HUES64 (cell line): ENCODE data around the gene MGMT.

Source experiments
- H3K27ac ChIP-seq: 2 replicates; pipeline ENCODE4 v1.7.0; 2013; ENCODE audit warnings: low read depth, low read length, inconsistent platforms
- H3K27me3 ChIP-seq: 2 replicates; pipeline ENCODE4 v1.6.1; 2013; ENCODE audit warnings: mild to moderate bottlenecking, low read length; ENCODE audit not compliant: insufficient read depth
- H3K36me3 ChIP-seq: 2 replicates; pipeline ENCODE4 v1.6.1; 2013; ENCODE audit warnings: mild to moderate bottlenecking, low read length; ENCODE audit not compliant: insufficient read depth
- H3K4me1 ChIP-seq: 2 replicates; pipeline ENCODE4 v1.6.1; 2013; ENCODE audit warnings: mild to moderate bottlenecking, low read length, moderate library complexity; ENCODE audit not compliant: insufficient read depth
- H3K4me3 ChIP-seq: 2 replicates; pipeline ENCODE4 v1.5.1; 2013; ENCODE audit warnings: mild to moderate bottlenecking, low read length, moderate library complexity
- H3K9ac ChIP-seq: 2 replicates; pipeline ENCODE4 v1.6.1; 2013; ENCODE audit warnings: mild to moderate bottlenecking, low read depth, low read length
- H3K9me3 ChIP-seq: 2 replicates; pipeline ENCODE4 v1.6.1; 2013; ENCODE audit warnings: low read depth, low read length; ENCODE audit not compliant: insufficient read depth
- WGBS: fragments of 150-250, 120-280 bp; methylation state at CpG from one replicate; pipeline ENCODE4 v1.1.7; 2013; ENCODE audit warnings: missing lambda C conversion rate; 5-methylcytosine and 5-hydroxymethylcytosine counted together

Gene MGMT

DNA sequence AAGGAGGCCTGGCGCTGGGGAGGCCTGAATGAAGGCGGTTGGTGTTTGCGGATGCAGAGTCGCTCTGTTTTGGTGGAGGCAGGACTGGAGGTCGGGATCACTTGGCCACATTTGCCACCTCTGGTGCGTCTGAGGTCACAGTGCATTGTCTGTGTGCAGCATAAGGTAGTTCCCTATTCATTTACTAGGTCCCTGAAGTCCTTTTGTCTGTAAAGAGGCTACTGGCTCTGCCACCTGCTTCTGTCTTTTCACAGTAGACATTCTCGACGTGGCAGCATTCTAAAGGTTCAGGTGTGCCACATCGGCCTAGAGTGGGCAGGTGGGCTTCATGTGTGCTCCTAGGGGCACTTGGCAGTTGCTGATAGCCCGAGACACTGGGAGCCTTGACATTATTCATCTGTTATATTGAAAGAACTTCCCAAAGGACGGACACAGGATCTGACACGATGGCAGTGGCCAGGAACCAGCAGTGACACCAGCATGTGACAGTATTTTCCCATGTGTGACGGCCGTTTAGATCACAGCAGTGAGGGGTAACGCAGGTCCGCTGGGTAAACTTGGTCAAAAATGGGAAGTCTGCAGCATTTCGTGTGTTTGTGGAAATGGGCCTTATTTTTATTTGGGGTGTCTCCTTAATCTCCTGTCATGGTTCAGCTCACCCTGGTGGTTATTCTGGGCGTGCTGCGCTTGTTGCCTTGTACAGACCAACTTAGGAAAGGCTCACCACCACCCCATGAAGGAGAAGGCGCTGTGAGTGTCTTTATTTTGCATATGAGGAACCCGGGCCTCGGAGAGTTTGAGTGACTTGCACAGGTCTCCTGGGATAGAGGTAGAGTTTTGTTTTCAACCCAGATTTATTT lies 5.9 kb downstream of the MGMT start:
- Histone ChIP-seq H3K9ac (no peak overlapping the region), H3K4me1 (no peaks in the 10 kb centered on the region), H3K27me3 (no peaks in the 10 kb centered on the region), H3K9me3 (no peaks in the 10 kb centered on the region), H3K27ac (no peak overlapping the region), H3K36me3 (no peaks in the 10 kb centered on the region), H3K4me3 (no peak overlapping the region)
- 94% methylated on average over 22 of the region's 22 CpGs for WGBS

DNA sequence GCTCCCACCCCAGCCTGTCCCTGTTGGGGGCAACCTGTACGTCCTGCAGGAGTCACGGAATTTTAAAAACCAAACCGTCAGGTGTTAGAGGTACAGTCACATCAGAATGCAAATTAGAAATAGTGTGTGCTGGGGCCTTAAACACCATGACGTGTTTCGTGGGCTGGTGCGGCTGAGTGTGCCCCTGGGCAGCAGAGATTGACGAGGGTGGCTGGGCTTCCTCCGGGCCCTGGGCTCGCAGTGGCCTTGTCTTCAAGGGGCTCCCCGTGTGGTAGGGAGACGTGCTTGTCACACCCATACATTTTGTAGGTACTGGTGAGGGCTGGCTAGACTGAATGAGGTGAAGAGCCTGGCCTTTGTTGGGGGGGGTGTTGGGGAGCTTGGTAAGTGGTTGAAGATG lies 7.6 kb downstream of the MGMT start:
- 90% methylated on average over 11 of the region's 11 CpGs for WGBS
- Histone ChIP-seq H3K9me3 (no peaks in the 10 kb centered on the region), H3K4me1 (no peaks in the 10 kb centered on the region), H3K27ac (no peak overlapping the region), H3K27me3 (no peaks in the 10 kb centered on the region), H3K9ac (no peak overlapping the region), H3K4me3 (no peak overlapping the region), H3K36me3 (no peaks in the 10 kb centered on the region)

DNA sequence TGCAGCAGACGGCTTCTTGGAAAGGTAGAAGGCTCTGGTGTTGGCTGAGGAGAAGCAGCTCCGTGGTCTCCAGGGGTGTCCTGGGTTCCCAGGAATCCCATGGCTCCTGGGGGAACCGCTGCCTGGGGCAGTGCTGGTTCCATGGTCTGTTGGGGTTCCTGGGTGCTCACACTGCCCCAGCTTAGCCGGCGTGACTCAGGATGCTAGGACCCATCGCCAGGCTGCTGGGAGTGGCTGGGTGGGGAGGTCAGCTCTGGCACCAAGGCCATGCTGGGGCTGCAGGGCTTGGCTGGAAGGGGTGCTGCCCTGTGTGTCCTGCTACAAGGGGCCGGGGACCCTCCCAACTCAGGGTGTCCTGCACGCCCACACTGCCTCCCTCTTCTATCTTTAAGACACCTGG lies 9.4 kb downstream of the MGMT start:
- Histone ChIP-seq H3K9me3 (peaks cover 10% of the 10 kb centered on the region), H3K4me1 (no peaks in the 10 kb centered on the region), H3K27me3 (no peaks in the 10 kb centered on the region), H3K4me3 (no peak overlapping the region), H3K27ac (no peak overlapping the region), H3K9ac (no peak overlapping the region), H3K36me3 (no peaks in the 10 kb centered on the region)
- WGBS: 94% methylated on average over 8 of the region's 8 CpGs

DNA sequence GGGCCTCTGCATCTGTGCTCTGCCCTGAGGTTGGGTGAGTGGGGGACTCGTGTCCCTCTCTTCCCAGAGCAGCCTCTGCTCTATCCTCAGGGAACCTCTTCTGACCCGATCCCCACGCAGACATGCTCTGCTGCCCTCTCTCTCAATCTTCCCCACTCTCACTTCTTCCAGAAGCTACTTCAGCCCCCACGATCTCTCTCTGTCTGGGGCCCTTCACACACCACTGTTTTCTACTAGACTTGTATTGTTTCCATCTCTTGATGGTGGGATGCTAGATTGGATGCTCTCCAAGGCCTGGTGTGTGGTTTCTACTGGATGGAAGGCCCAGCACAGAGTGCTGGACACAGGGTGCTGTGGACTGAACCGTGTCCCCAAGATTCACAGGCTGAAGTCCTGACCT lies 10.0 kb downstream of the MGMT start:
- H3K36me3 ChIP-seq: no peaks in the 10 kb centered on the region
- no peak overlapping the region for H3K4me3 ChIP-seq
- no peaks in the 10 kb centered on the region for H3K27me3 ChIP-seq
- H3K9me3 ChIP-seq: peaks cover 16% of the 10 kb centered on the region
- H3K27ac ChIP-seq: no peak overlapping the region
- WGBS: 95% methylated on average over 5 of the region's 5 CpGs
- no peak overlapping the region for H3K9ac ChIP-seq
- H3K4me1 ChIP-seq: no peaks in the 10 kb centered on the region

DNA sequence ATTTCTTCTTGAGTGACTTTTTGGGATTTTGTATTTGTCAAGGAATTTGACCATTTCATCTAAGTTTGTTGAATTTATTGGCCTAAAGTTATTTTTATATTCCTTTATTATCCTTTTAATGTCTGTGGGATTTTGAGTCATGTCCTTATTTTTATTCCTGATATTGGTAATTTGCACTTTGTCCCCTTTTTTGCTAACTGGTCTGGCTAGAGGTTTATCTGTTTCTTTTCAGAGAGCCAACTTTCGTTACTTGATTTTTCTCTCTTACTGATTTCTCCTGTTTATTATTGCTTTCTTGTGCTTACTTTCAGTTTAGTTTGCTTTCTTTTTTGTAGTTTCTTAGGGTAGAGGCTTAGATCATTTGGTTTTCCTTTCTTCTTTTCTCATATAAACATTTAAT lies 14.6 kb downstream of the MGMT start:
- H3K27ac ChIP-seq: no peak overlapping the region
- no peaks in the 10 kb centered on the region for H3K4me1 ChIP-seq
- H3K36me3 ChIP-seq: no peaks in the 10 kb centered on the region
- H3K9ac ChIP-seq: no peak overlapping the region
- H3K9me3 ChIP-seq: peaks cover 45% of the 10 kb centered on the region
- no peak overlapping the region for H3K4me3 ChIP-seq
- WGBS: 100% methylated on average over 1 of the region's 1 CpG
- H3K27me3 ChIP-seq: no peaks in the 10 kb centered on the region

DNA sequence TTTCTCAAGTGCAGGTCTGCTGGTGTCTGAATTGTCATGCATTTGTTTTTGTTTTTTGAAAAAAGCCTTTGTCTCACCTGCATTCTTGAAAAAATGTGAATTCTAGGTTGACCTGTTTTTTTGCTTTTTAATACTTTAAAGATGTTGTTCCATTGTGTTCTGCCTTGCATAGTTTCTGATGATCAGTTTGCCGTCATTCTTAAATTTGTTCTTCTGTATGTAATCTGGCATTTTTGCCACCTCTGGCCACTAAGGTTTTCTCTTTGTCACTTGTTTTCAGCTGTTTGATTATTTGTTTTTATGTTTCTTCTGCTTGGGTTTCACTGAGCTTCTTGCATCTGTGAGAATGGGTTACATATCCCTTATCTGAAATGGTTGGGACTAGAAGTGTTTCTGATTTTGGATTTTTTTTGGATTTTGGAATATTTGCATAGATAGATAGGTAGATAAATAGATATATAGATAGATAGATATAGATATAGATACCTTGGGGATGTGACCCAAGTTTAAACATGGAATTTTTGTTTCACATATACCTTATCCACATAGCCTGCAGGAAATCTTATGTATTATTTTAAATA lies 16.5 kb downstream of the MGMT start:
- Histone ChIP-seq H3K9me3 (peaks cover 45% of the 10 kb centered on the region), H3K4me3 (no peak overlapping the region), H3K9ac (no peak overlapping the region), H3K36me3 (no peaks in the 10 kb centered on the region), H3K27ac (no peak overlapping the region), H3K27me3 (no peaks in the 10 kb centered on the region), H3K4me1 (no peaks in the 10 kb centered on the region)
- 87% methylated on average over 1 of the region's 1 CpG for WGBS

DNA sequence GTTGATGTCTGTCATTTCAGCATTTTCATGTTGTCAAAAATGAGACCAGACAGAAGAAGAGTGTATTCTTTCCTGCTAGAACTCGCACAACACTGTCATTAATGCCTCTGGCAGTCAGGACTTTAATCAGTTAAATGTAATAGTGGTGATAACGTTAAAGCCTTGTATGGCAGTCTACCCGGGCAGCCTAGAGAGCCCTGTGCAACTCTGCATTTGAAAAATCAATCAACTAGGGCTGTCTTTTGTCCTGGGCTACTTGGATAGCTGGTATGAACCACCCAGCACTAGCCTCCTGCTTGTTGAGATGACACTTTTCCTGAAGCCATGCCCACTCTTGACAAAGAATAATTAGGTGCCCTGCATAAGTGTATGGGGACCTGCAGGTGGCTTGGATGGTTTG lies 19.8 kb downstream of the MGMT start:
- Histone ChIP-seq H3K27ac (no peak overlapping the region), H3K4me3 (no peak overlapping the region), H3K9me3 (peaks cover 58% of the 10 kb centered on the region), H3K4me1 (no peaks in the 10 kb centered on the region), H3K9ac (no peak overlapping the region), H3K27me3 (no peaks in the 10 kb centered on the region), H3K36me3 (no peaks in the 10 kb centered on the region)
- WGBS: 62% methylated on average over 3 of the region's 3 CpGs

DNA sequence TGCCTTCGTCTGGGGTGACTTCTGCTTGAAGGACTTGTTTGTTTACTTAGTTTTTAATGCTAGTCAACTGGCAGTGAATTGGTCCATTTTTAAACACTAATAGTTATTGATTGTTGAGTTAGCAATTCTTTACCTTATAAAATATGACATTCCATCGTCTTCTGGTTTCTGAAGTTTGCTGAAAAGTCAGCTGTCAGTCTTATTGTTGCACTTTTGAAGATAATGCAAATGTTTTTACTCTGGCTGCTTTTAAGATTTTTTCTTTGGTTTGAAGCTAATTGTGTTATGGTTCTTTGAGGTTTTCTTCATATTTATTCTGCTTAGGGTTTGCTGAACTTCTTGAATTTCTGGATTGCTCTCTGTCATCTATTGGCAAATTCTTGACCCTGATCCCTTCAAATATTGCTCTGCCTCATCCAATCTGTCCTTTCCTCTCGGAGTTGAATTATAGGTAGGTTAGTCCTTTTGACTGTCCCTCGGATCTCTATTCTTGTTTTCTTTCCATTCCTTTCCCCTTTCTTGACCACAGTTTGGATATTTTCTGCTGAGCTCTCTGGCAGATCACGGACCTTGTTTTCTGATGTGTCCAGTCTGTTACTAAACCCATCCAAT lies 24.2 kb downstream of the MGMT start:
- Histone ChIP-seq H3K4me1 (peaks cover 22% of the 10 kb centered on the region), H3K36me3 (no peaks in the 10 kb centered on the region), H3K27me3 (no peaks in the 10 kb centered on the region), H3K4me3 (no peak overlapping the region), H3K9ac (no peak overlapping the region), H3K27ac (no peak overlapping the region), H3K9me3 (peaks cover 42% of the 10 kb centered on the region)
- 98% methylated on average over 5 of the region's 5 CpGs for WGBS

DNA sequence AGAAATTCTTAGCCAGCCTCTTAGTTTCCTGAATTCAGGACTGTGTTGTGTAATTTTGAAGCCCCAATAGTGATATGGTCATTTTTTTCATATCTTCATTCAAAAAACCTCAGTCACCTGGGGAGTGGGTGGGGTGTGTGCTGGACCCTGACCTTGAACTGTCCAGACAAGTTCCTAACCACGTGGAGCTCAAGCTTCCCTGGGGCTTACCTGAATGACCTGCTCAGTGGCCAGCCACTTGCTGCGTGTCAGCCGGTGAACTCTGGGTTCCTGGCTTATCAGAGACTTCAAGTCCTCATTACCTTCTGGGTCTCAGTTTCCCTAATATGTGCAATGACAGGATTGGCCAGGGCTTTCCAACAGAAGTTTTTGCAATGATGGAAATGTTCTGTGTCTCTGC lies 27.1 kb downstream of the MGMT start:
- no peaks in the 10 kb centered on the region for H3K27me3 ChIP-seq
- H3K9ac ChIP-seq: peak overlapping the region; percentile 28; the same call in 1 of the 2 replicates
- H3K4me1 ChIP-seq: peaks cover 22% of the 10 kb centered on the region
- no peak overlapping the region for H3K4me3 ChIP-seq
- H3K9me3 ChIP-seq: peaks cover 53% of the 10 kb centered on the region
- peaks cover 8% of the 10 kb centered on the region; the same call in 1 of the 2 replicates for H3K36me3 ChIP-seq
- 87% methylated on average over 3 of the region's 3 CpGs for WGBS
- H3K27ac ChIP-seq: no peak overlapping the region; the same call in 1 of the 2 replicates

DNA sequence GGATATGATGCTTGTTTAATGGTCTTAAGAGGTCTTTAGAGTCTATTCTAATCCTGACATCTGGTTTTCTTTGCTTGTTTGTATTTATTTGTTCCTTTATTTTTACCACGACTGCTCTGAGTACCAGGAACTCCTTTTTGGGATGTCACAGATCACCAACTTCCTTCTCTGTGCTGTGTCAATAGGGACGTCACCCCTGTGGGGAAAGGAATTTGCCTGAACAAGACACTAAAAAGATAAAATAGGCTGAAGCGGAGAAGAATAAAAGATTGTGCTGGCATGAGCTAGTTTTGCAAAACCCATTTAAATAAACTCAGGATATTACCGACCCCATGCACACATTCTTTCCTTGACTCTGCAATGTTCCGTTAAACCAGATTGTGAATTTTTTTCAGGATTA lies 27.7 kb downstream of the MGMT start:
- H3K36me3 ChIP-seq: peaks cover 8% of the 10 kb centered on the region; the same call in 1 of the 2 replicates
- 57% methylated on average over 2 of the region's 5 CpGs for WGBS
- H3K4me3 ChIP-seq: no peak overlapping the region
- H3K27me3 ChIP-seq: no peaks in the 10 kb centered on the region
- no peak overlapping the region for H3K9ac ChIP-seq
- H3K4me1 ChIP-seq: peaks cover 22% of the 10 kb centered on the region
- H3K27ac ChIP-seq: peak overlapping the region; percentile 50; the same call in 1 of the 2 replicates
- H3K9me3 ChIP-seq: peaks cover 48% of the 10 kb centered on the region

DNA sequence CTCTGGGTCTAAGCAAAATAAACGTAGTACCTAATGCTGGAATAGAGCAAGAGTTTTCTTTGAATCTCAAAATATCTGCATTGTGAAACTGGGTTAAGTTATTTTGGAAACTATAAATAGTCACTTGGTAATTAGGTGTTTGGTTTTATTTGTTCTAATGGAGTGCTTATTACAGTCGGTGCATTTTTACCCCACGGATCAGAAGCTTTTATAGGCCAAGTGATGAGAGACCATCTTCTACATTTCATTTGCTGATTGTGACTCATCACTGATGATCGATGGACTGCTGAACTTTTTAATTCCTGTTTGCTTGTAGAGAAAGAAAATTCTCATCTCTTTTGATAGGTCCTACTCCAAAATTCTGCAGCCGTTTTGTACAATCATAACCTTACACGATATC lies 28.2 kb downstream of the MGMT start:
- Histone ChIP-seq H3K9ac (no peak overlapping the region), H3K4me1 (peaks cover 22% of the 10 kb centered on the region), H3K27ac (peak overlapping the region; percentile 50; the same call in 1 of the 2 replicates), H3K9me3 (peaks cover 42% of the 10 kb centered on the region), H3K36me3 (peaks cover 8% of the 10 kb centered on the region; the same call in 1 of the 2 replicates), H3K4me3 (no peak overlapping the region), H3K27me3 (no peaks in the 10 kb centered on the region)
- WGBS: 95% methylated on average over 6 of the region's 6 CpGs
